SU-DHL-6 (cell line): ENCODE measurements around the gene GSTO2.

Source experiments
- H2AFZ ChIP-seq: fragments of 200-600 bp; sonication (generic); 2 replicates; pipeline ENCODE4 v1.6.1; 2014; ENCODE audit warnings: low read depth, mild to moderate bottlenecking, moderate library complexity, mixed read lengths, antibody characterized with exemption, low read length; ENCODE audit not compliant: severe bottlenecking
- H3F3A ChIP-seq: fragments of 200-600 bp; shearing (Covaris generic); 2 replicates; pipeline ENCODE4 v1.6.0; 2016; ENCODE audit warnings: antibody characterized with exemption, mild to moderate bottlenecking; ENCODE audit not compliant: insufficient read depth
- H3K27ac ChIP-seq: fragments of 200-600 bp; sonication (generic); 2 replicates; pipeline ENCODE4 v1.5.1; 2016; ENCODE audit warnings: low read depth, mild to moderate bottlenecking, low read length, moderate library complexity, mixed read lengths
- H3K27me3 ChIP-seq: fragments of 200-600 bp; sonication (generic), shearing (Covaris generic); 2 replicates; pipeline ENCODE4 v1.6.0; 2014; ENCODE audit warnings: mild to moderate bottlenecking, low read length
- H3K36me3 ChIP-seq: fragments of 200-600 bp; sonication (generic); 2 replicates; pipeline ENCODE4 v1.6.1; 2014; ENCODE audit warnings: mild to moderate bottlenecking, low read length, mixed read lengths
- H3K4me2 ChIP-seq: fragments of 300-600, 200-600 bp; shearing (Covaris generic), sonication (generic); 2 replicates; pipeline ENCODE4 v1.6.0; 2014; ENCODE audit warnings: low read length, low read depth, mild to moderate bottlenecking; ENCODE audit not compliant: poor library complexity, severe bottlenecking
- H3K4me3 ChIP-seq: fragments of 200-600 bp; sonication (generic); 2 replicates; pipeline ENCODE4 v1.5.1; 2014; ENCODE audit warnings: antibody characterized with exemption, low read length, mild to moderate bottlenecking, mixed read lengths; ENCODE audit not compliant: insufficient read depth, poor library complexity, severe bottlenecking
- H3K79me2 ChIP-seq: fragments of 200-600 bp; sonication (generic); 2 replicates; pipeline ENCODE4 v1.6.1; 2014; ENCODE audit warnings: mild to moderate bottlenecking, low read length, moderate library complexity; ENCODE audit not compliant: insufficient read depth
- H3K9ac ChIP-seq: fragments of 200-600 bp; sonication (generic); 2 replicates; pipeline ENCODE4 v1.7.0; 2014; ENCODE audit warnings: mild to moderate bottlenecking, low read length
- H3K9me2 ChIP-seq: fragments of 200-600 bp; sonication (generic); replicated peaks from 2 replicates; pipeline ENCODE4 v1.6.1; 2014; ENCODE audit warnings: low read length; ENCODE audit not compliant: insufficient read depth
- H3K9me3 ChIP-seq: fragments of 200-600 bp; sonication (generic); 2 replicates; pipeline ENCODE4 v1.6.1; 2014; ENCODE audit warnings: low read length, mixed read lengths; ENCODE audit not compliant: insufficient read depth
- H4K20me1 ChIP-seq: fragments of 200-600 bp; sonication (generic); 2 replicates; pipeline ENCODE4 v1.6.1; 2014; ENCODE audit warnings: low read depth, mild to moderate bottlenecking, antibody characterized with exemption, low read length, moderate library complexity, mixed read lengths
- CTCF ChIP-seq: fragments of 200-600 bp; sonication (generic); IDR thresholded peaks from one replicate; pipeline ENCODE4 v1.5.1; 2017; ENCODE audit warnings: antibody characterized with exemption, mild to moderate bottlenecking, low read length, moderate library complexity; ENCODE audit not compliant: insufficient read depth, poor library complexity, severe bottlenecking
- EZH2phosphoT487 ChIP-seq: fragments of 200-600 bp; sonication (generic), shearing (Covaris generic); conservative IDR thresholded peaks from 2 replicates; pipeline ENCODE4 v1.6.1; 2018; ENCODE audit warnings: mild to moderate bottlenecking, antibody characterized with exemption, low read length, moderate library complexity, mixed read lengths

Gene GSTO2

GRCh38 chr10:104342941-104343411 is 74.0 kb downstream of the GSTO2 start:
- no peaks in the 10 kb centered on the region for H3K9me2 ChIP-seq
- H3K36me3 ChIP-seq: no peaks in the 10 kb centered on the region
- no peak overlapping the region for H3K9ac ChIP-seq
- H3K79me2 ChIP-seq: no peaks in the 10 kb centered on the region
- no peaks in the 10 kb centered on the region for H3K27me3 ChIP-seq
- no peaks in the 10 kb centered on the region for H3F3A ChIP-seq
- H3K9me3 ChIP-seq: no peaks in the 10 kb centered on the region
- no peaks in the 10 kb centered on the region for H4K20me1 ChIP-seq
- H3K4me2 ChIP-seq: no peak overlapping the region
- TF ChIP-seq EZH2phosphoT487: no peak
- TF ChIP-seq CTCF: no peak
- no peak overlapping the region for H3K27ac ChIP-seq
- H2AFZ ChIP-seq: no peak overlapping the region
- H3K4me3 ChIP-seq: no peak overlapping the region

GRCh38 chr10:104344219-104344618 is 75.2 kb downstream of the GSTO2 start:
- Histone ChIP-seq H3K27me3 (no peaks in the 10 kb centered on the region), H3F3A (no peaks in the 10 kb centered on the region), H3K9me3 (no peaks in the 10 kb centered on the region), H3K9ac (no peak overlapping the region), H3K9me2 (no peaks in the 10 kb centered on the region), H3K36me3 (no peaks in the 10 kb centered on the region), H4K20me1 (no peaks in the 10 kb centered on the region), H3K4me3 (no peak overlapping the region), H3K4me2 (no peak overlapping the region), H2AFZ (no peak overlapping the region), H3K79me2 (no peaks in the 10 kb centered on the region), H3K27ac (no peak overlapping the region)
- TF ChIP-seq EZH2phosphoT487 (no peak), CTCF (no peak)

GRCh38 chr10:104345515-104345914 is 76.5 kb downstream of the GSTO2 start:
- Histone ChIP-seq H3K4me3 (no peak overlapping the region), H3K79me2 (no peaks in the 10 kb centered on the region), H3K9me2 (no peaks in the 10 kb centered on the region), H3K9ac (no peak overlapping the region), H3K27me3 (no peaks in the 10 kb centered on the region), H3K9me3 (no peaks in the 10 kb centered on the region), H3K36me3 (no peaks in the 10 kb centered on the region), H3F3A (no peaks in the 10 kb centered on the region), H3K4me2 (no peak overlapping the region), H2AFZ (no peak overlapping the region), H3K27ac (no peak overlapping the region), H4K20me1 (no peaks in the 10 kb centered on the region)
- no peak for TF ChIP-seq EZH2phosphoT487
- TF ChIP-seq CTCF: no peak
